Right cardiac atrium (tissue), 5 donors: Measurements from ENCODE around the gene C3orf52. TPM values are rescaled to one million over a fixed set of nuclear protein-coding genes. Genes with fewer than 3 reads are reported as not detected.

Experiments
- ATAC-seq, 2 donors: fragments of 200-7000 bp; cut with Tn5 transposase; one replicate each; pipeline versions ENCODE4 v1.8.0 to v1.9.1; 2020; ENCODE audit warnings: moderate library complexity in 2 of 2, mild to moderate bottlenecking in 1 of 2
- DNase-seq, 3 donors: peaks; one replicate each; pipeline ENCODE4 v3.0.0-alpha.2; 2020
- H3K27ac ChIP-seq: one replicate; pipeline ENCODE4 v1.5.1; 2013; ENCODE audit warnings: mild to moderate bottlenecking, low read length, control low read depth, moderate library complexity
- H3K27me3 ChIP-seq: one replicate; pipeline ENCODE4 v1.6.1; 2013; ENCODE audit not compliant: control insufficient read depth, insufficient read depth
- H3K4me1 ChIP-seq: one replicate; pipeline ENCODE4 v1.6.1; 2013; ENCODE audit warnings: low read length; ENCODE audit not compliant: control insufficient read depth, insufficient read depth
- H3K4me3 ChIP-seq: one replicate; pipeline ENCODE4 v1.5.1; 2013; ENCODE audit warnings: low read length, control low read depth
- H3K9me3 ChIP-seq: one replicate; pipeline ENCODE4 v1.6.1; 2013; ENCODE audit warnings: low read length; ENCODE audit not compliant: control insufficient read depth
- WGBS: extraction: QIAGEN DNeasy Blood & Tissue Kit; methylation state at CpG from one replicate; pipeline ENCODE4 v1.1.7; 2013; 5-methylcytosine and 5-hydroxymethylcytosine counted together
- intact Hi-C, 4 donors: fragments of 100-400 bp; cut with DNase I; formaldehyde crosslinking; loops; one replicate each; pipeline versions ENCODE4 v1.11.0 to v1.14.0; 2022 to 2023
- polyA plus RNA-seq: library from polyadenylated mRNA; stranded (reverse); fragments of 200-250 nt; gene quantifications from one replicate; pipeline ENCODE4 v1.2.3, GENCODE V29; 2013
- total RNA-seq, 4 donors: library from RNA; stranded (reverse); fragmentation: NEBNext Ultra II Directional; extraction: Animal tissue kit (Norgen Biotek cat#: 25700); gene quantifications; one replicate each; pipeline ENCODE4 v1.2.1, GENCODE V29; 2021
- donor health status: healthy with polysubstance abuse.
- donor health status: DM: no; HTN: yes; CAD: no.
- donor health status: DM: no; HTN: no; CAD: no.
- donor health status: DM: no; HTN: yes; CAD: no; lungs with severe emphysema.
- donor health status: DM: yes; HTN: yes; CAD: no.

Gene C3orf52
- total and polyA plus RNA-seq, 5 donors: 0.48 to 4.4 (median 1.2) TPM

- intact Hi-C loops: no loop called here
- Histone ChIP-seq H3K27ac (no peak overlapping the region), H3K4me3 (no peak overlapping the region), H3K4me1 (peaks cover 2% of the 10 kb centered on the region), H3K9me3 (no peaks in the 10 kb centered on the region), H3K27me3 (no peaks in the 10 kb centered on the region)
- no peak for DNase-seq
- 89% methylated on average over 3 of the region's 3 CpGs for WGBS
- no peak for ATAC-seq
These were observed 44.4 kb downstream of the C3orf52 start for GRCh38 chr3:112130638-112130993.

GRCh38 chr3:112131111-112131510, 44.9 kb downstream of the C3orf52 start:
- WGBS: 94% methylated on average over 3 of the region's 3 CpGs
- no peak for DNase-seq
- H3K27me3 ChIP-seq: no peaks in the 10 kb centered on the region
- no peak overlapping the region for H3K4me3 ChIP-seq
- no peak for ATAC-seq
- H3K4me1 ChIP-seq: peaks cover 2% of the 10 kb centered on the region
- H3K9me3 ChIP-seq: no peaks in the 10 kb centered on the region
- intact Hi-C loops: no loop called here
- no peak overlapping the region for H3K27ac ChIP-seq

- Histone ChIP-seq H3K4me1 (peaks cover 2% of the 10 kb centered on the region), H3K27me3 (no peaks in the 10 kb centered on the region), H3K4me3 (no peak overlapping the region), H3K9me3 (no peaks in the 10 kb centered on the region), H3K27ac (no peak overlapping the region)
- ATAC-seq (no peak), DNase-seq (no peak)
- 96% methylated on average over 3 of the region's 3 CpGs for WGBS
- intact Hi-C loops: no loop called here
These were observed 45.9 kb downstream of the C3orf52 start for GRCh38 chr3:112132088-112132487.

- no peak for DNase-seq
- no peaks in the 10 kb centered on the region for H3K9me3 ChIP-seq
- no peak for ATAC-seq
- H3K27me3 ChIP-seq: no peaks in the 10 kb centered on the region
- WGBS: 91% methylated on average over 1 of the region's 1 CpG
- intact Hi-C loops: no loop called here
- H3K4me3 ChIP-seq: no peak overlapping the region
- H3K27ac ChIP-seq: no peak overlapping the region
- peaks cover 2% of the 10 kb centered on the region for H3K4me1 ChIP-seq
These were observed 46.4 kb downstream of the C3orf52 start for GRCh38 chr3:112132554-112132953.

GRCh38 chr3:112132975-112133448, 46.8 kb downstream of the C3orf52 start, which contains the start of gene GCSAM:
TSS of gene GCSAM (minus strand) at chr3:112133248. CDS start at chr3:112133120, 128 bp downstream.
- H3K4me1 ChIP-seq: peaks cover 2% of the 10 kb centered on the region
- H3K4me3 ChIP-seq: no peak within 1 kb of the TSS
- ATAC-seq: peak; percentile 72 to 80
- DNase-seq: peak; percentile 39 to 69 (median 68)
- WGBS: 57% methylated on average over 5 of the region's 5 CpGs
- no peak within 1 kb of the TSS for H3K27ac ChIP-seq
- intact Hi-C loops: no loop called here
- H3K27me3 ChIP-seq: no peaks in the 10 kb centered on the region
- no peaks in the 10 kb centered on the region for H3K9me3 ChIP-seq

GRCh38 chr3:112133626-112134334, 47.6 kb downstream of the C3orf52 start:
- Histone ChIP-seq H3K27me3 (no peaks in the 10 kb centered on the region), H3K4me1 (peaks cover 2% of the 10 kb centered on the region), H3K4me3 (no peak overlapping the region), H3K9me3 (no peaks in the 10 kb centered on the region), H3K27ac (no peak overlapping the region)
- intact Hi-C loops: no loop called here
- ATAC-seq (no peak), DNase-seq (no peak)
- WGBS: 77% methylated on average over 5 of the region's 5 CpGs

- H3K9me3 ChIP-seq: no peaks in the 10 kb centered on the region
- H3K27me3 ChIP-seq: no peaks in the 10 kb centered on the region
- ATAC-seq (no peak), DNase-seq (no peak)
- no peak overlapping the region for H3K4me3 ChIP-seq
- no peak overlapping the region for H3K27ac ChIP-seq
- intact Hi-C loops: no loop called here
- WGBS: 69% methylated on average over 8 of the region's 8 CpGs
- peaks cover 2% of the 10 kb centered on the region for H3K4me1 ChIP-seq
These were observed 48.3 kb downstream of the C3orf52 start for GRCh38 chr3:112134335-112135124.

GRCh38 chr3:112136046-112136445, 49.9 kb downstream of the C3orf52 start:
- H3K27me3 ChIP-seq: no peaks in the 10 kb centered on the region
- intact Hi-C loops: no loop called here
- peaks cover 2% of the 10 kb centered on the region for H3K4me1 ChIP-seq
- H3K4me3 ChIP-seq: no peak overlapping the region
- H3K9me3 ChIP-seq: no peaks in the 10 kb centered on the region
- ATAC-seq (no peak), DNase-seq (no peak)
- no peak overlapping the region for H3K27ac ChIP-seq
- WGBS: 49% methylated on average over 1 of the region's 1 CpG

- H3K27ac ChIP-seq: no peak overlapping the region
- intact Hi-C loops: no loop called here
- no peak for DNase-seq
- H3K9me3 ChIP-seq: no peaks in the 10 kb centered on the region
- 32% methylated on average over 5 of the region's 5 CpGs for WGBS
- H3K27me3 ChIP-seq: no peaks in the 10 kb centered on the region
- H3K4me1 ChIP-seq: peaks cover 2% of the 10 kb centered on the region
- ATAC-seq: peak; percentile 31 to 34
- no peak overlapping the region for H3K4me3 ChIP-seq
These were observed 50.9 kb downstream of the C3orf52 start for GRCh38 chr3:112136959-112137693.

GRCh38 chr3:112137781-112138180, 51.6 kb downstream of the C3orf52 start:
- DNase-seq (no peak), ATAC-seq (no peak)
- Histone ChIP-seq H3K4me1 (peaks cover 2% of the 10 kb centered on the region), H3K4me3 (no peak overlapping the region), H3K27me3 (no peaks in the 10 kb centered on the region), H3K9me3 (no peaks in the 10 kb centered on the region), H3K27ac (no peak overlapping the region)
- intact Hi-C loops: no loop called here
- WGBS: 46% methylated on average over 4 of the region's 4 CpGs
